ENCODE measurements around the gene MYL12B. TPM values are rescaled to one million over a fixed set of nuclear protein-coding genes. Genes with fewer than 3 reads are reported as not detected.

MYL12B gene
- total RNA-seq, 1 donor: 209 TPM

DNA sequence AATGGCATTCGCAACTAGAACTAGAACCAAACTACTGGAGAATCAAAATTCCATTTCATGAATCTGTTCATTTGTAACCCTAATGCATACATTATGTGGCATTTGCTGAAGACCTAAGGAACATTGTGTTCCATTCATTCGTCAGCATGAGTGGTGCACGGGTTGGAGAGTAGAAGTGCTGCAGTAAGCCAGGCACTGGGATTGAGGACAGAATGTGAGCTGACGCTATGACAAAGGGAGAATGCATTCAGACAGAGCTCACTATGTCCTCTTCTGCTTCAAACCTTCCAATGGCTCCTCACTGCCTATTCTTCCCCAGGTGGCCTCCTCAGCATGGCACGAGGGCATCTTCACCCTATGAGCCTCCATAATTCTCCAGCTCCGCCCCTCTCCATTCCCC is 35.9 kb upstream of the MYL12B start:
- H3K27me3 ChIP-seq (ENCODE audit: insufficient read depth, low read length): no peaks in the 10 kb centered on the region
- H3K4me3 ChIP-seq (ENCODE audit: low read length): no peak overlapping the region
- no peaks in the 10 kb centered on the region for H3K9me3 ChIP-seq (ENCODE audit: low read depth, low read length)

DNA sequence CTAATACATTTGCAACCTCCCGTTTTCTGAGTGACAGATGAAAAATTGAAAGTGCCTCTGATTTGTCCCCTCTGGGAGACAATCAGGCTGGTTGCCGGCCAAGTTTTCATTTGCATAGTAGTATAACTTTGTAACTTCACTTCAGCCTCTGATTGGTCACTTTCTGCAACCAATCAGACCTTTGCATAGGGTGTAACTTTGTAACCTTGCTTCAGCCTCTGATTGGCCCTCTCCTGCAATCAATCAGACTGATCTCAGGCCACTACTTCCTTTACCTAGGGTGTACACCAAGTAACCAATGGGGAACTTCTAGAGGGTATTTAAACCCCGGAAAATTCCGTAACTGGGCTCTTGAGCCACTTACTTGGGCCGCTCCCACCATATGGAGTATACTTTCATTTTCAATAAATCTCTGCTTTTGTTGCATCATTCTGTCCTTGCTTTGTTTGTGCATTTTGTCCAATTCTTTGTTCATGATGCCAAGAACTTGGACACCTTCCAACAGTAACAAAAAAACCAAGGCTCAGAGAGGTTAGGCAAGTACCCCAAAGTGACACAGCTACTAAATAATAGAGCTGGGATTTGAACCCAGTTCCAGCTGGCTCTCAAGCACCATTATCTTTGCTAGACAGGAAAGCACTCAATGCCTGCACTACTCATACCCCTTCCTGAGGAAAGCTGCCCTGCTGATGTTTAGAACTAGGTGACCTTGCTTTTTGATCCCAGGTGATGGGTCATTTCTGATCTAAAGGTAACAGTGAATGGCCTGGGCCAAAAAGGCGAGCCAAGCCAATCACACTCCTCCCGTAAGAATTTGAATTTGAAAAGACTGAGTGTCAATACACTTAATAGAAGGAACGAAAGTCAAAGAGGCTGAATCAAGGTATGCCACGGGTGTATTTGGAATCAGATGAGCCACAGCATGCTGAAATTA is 31.3 kb upstream of the MYL12B start:
- Histone ChIP-seq H3K27me3 (ENCODE audit: insufficient read depth, low read length) (no peaks in the 10 kb centered on the region), H3K9me3 (ENCODE audit: low read depth, low read length) (no peaks in the 10 kb centered on the region), H3K4me3 (ENCODE audit: low read length) (no peak overlapping the region), H3K4me1 (ENCODE audit: insufficient read depth, low read length) (no peaks in the 10 kb centered on the region)

More for the DNA sequence above, 35.9 kb upstream of the MYL12B start:
- H3K4me1 ChIP-seq (ENCODE audit: insufficient read depth, low read length): no peaks in the 10 kb centered on the region

DNA sequence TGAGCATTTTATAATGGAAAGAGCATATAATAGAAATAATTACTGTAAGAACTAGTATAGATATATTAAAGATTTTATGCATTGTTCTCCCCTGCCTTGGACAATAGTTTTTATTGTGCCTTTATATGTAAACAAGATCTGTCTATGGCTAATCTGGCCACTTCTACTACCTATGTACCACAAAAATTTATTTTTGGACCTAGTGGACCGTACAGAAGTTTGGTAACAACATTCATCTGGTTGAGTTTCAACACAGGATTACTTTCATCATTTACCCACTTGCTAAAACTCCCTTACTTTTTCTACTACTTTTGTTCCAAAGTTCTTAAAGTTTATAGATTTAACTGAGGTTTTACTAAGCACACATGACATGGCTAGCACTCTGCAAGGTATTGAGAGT is 28.9 kb upstream of the MYL12B start:
- Histone ChIP-seq H3K9me3 (ENCODE audit: low read depth, low read length) (no peaks in the 10 kb centered on the region), H3K4me3 (ENCODE audit: low read length) (no peak overlapping the region), H3K27me3 (ENCODE audit: insufficient read depth, low read length) (no peaks in the 10 kb centered on the region), H3K4me1 (ENCODE audit: insufficient read depth, low read length) (no peaks in the 10 kb centered on the region)

DNA sequence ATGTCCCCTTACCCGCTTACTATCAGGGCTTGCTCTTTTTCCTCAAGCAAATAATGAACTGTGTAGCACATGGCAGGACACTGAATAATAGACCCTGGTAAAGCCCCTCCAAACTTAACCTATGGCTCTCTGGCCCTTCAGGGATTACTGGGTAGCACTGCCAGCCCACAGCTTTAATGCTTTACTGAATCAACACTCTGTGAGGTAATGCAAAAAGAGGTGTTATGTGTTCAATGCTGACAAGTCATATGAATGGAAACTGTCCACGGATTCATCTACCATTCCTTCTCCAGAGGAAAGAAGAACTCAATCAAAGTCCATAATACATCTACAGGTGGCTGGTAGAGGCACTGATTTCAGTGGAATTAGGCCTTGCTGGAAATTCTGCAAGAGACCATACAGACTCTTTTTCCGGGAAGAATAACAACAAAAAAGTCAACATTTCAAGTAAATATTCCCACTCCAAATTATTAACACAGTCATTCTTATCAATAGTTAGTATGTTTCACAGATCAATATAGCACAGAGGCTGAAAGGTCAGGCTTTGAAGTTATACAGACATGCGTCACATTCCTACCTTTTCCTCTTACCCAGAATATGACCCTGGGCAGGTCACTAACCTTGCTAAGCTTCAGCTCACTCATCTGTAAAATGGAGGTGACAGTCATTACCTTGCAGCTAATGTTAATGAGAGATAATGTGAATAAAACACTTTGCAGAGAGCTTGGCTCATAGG is 28.3 kb upstream of the MYL12B start:
- Histone ChIP-seq H3K9me3 (ENCODE audit: low read depth, low read length) (no peaks in the 10 kb centered on the region), H3K4me1 (ENCODE audit: insufficient read depth, low read length) (no peaks in the 10 kb centered on the region), H3K27me3 (ENCODE audit: insufficient read depth, low read length) (no peaks in the 10 kb centered on the region), H3K4me3 (ENCODE audit: low read length) (no peak overlapping the region)

DNA sequence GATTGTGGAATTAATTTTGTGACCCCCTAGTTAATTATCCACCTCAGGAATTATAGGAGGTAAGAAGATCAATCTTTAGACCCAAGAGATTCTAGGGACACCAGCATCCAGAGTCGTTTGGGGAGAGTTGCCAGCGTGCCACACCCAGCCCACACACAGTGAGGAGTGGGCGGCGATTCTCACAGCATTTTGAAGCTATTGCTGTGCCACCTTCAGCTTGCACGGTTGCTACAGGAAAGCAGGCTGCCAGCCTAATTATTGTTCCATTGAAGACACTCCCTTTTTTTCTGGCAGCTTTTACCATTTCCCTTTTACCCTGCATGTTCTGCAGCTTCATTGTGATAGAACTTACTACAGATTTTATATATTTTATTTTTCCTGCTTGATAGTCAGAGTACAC is 27.5 kb upstream of the MYL12B start:
- Histone ChIP-seq H3K4me3 (ENCODE audit: low read length) (no peak overlapping the region), H3K27me3 (ENCODE audit: insufficient read depth, low read length) (no peaks in the 10 kb centered on the region), H3K4me1 (ENCODE audit: insufficient read depth, low read length) (no peaks in the 10 kb centered on the region), H3K9me3 (ENCODE audit: low read depth, low read length) (no peaks in the 10 kb centered on the region)

DNA sequence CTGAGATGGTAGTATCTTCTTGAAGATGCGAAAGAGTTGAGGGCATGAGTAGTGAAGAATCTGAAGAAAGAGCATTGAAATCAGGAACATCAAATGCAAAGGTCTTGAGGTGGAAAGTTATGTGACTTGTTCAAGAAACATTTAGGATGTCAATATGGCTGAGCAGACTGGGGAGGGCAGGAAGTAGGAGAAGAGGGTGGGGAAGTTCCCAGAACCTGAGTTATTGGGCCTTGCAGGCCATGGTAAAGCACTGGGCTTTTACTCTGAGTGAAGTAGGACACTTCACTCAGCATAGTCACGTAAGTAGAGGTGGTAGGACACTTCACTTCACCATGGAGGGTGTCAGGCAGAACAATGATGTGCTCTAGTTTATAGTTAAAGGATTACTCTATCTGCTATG is 26.1 kb upstream of the MYL12B start:
- no peaks in the 10 kb centered on the region for H3K9me3 ChIP-seq (ENCODE audit: low read depth, low read length)
- no peaks in the 10 kb centered on the region for H3K27me3 ChIP-seq (ENCODE audit: insufficient read depth, low read length)
- H3K4me1 ChIP-seq (ENCODE audit: insufficient read depth, low read length): no peaks in the 10 kb centered on the region
- H3K4me3 ChIP-seq (ENCODE audit: low read length): no peak overlapping the region

DNA sequence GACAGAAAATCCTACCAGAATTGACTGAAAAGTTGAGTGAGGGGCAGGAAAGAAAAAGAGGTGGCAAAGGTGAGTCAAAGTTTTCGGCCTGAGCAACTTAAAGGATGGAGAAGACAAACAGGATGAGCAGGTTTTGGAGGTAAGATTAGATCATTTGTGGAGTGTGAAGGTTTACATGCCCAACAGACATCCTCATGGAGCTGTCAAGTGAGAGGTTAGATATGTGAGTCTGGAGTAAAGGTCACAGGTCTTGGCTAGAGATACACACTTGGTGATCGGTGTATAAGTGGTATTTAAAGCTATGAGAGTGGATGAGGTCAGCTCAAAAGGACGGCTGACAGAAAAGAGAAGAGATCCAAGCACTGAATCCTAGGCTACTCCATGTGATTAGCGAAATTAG is 25.5 kb upstream of the MYL12B start:
- Histone ChIP-seq H3K4me3 (ENCODE audit: low read length) (no peak overlapping the region), H3K27me3 (ENCODE audit: insufficient read depth, low read length) (no peaks in the 10 kb centered on the region), H3K9me3 (ENCODE audit: low read depth, low read length) (no peaks in the 10 kb centered on the region), H3K4me1 (ENCODE audit: insufficient read depth, low read length) (no peaks in the 10 kb centered on the region)

DNA sequence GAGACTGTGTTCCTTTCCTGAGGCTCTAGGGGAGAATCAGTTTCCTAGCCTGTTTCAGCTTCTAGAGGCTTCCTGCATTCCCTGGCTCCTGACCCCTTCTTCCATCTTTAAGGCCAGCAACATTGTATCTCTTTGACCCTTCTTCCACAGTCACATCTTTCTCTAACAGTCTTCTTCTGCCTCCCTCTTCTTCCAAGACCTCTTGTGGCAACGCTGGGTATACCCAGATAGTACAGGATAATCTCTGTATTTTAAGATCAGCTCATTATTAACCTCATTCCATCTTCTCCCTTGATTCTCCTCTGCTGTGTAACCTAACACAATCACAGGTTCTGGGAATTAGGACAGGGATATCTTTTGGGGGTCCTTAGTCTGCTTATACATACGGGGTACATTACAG is 23.2 kb upstream of the MYL12B start:
- Histone ChIP-seq H3K9me3 (ENCODE audit: low read depth, low read length) (no peaks in the 10 kb centered on the region), H3K27me3 (ENCODE audit: insufficient read depth, low read length) (no peaks in the 10 kb centered on the region), H3K4me3 (ENCODE audit: low read length) (no peak overlapping the region), H3K4me1 (ENCODE audit: insufficient read depth, low read length) (no peaks in the 10 kb centered on the region)

DNA sequence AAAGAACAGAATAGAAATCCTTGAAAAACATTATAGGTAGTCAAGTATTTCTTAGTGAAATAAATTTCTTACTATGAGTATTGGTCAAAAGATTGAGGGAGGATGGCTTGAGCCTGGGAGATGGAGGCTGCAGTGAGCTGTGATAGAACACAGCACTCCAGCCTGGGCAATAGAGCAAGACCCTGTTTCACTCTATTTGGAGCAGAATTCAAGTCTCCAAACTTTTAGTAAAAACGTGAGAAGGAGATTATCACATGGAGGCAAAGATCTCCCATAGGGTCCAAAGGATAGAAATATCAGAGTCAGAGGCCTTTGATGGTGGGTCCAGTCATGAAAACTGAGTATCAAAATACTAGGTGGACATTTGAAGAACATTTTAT is 16.8 kb upstream of the MYL12B start:
- no peak overlapping the region for H3K4me3 ChIP-seq (ENCODE audit: low read length)
- no peaks in the 10 kb centered on the region for H3K9me3 ChIP-seq (ENCODE audit: low read depth, low read length)
- peaks cover 40% of the 10 kb centered on the region for H3K4me1 ChIP-seq (ENCODE audit: insufficient read depth, low read length)
- H3K27me3 ChIP-seq (ENCODE audit: insufficient read depth, low read length): no peaks in the 10 kb centered on the region

DNA sequence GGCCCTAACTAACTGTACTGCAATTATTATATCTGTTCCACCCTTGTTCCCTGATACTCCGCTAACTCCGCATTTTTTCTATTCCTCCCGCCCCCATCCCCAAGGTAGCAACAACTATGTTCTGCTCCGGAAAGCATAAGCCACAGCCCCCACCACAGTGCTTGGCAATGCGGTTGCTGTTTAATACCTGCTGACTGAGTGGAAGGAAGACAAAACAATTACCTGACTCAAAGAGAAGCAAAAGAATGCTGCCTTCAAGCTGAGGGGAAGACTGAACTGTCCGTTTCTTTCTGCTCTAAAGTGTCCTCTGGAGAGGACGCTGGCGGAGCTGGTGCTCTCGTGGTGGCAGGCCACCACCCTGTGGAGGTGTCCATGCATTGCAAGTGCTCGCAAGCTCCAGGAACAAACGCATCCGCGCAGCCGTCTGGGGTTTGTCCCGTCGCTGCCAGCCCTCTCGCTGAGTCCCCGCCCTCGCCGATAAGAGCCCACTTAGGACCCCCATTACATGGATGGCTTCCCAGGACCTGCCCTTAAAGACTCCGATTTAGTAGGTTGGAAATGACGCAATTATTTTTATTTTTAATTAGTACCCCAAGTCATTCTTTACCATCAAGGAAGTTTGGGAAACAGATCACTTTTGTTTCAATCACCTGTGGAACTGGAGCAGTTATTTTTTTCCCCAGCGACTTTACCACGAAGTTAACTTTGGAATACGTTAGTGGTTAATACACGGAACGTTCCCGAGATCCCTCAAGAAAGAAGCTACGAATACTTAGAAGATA is 15.9 kb upstream of the MYL12B start:
- no peaks in the 10 kb centered on the region for H3K9me3 ChIP-seq (ENCODE audit: low read depth, low read length)
- peak overlapping the region; percentile 91 for H3K4me3 ChIP-seq (ENCODE audit: low read length)
- peaks cover 45% of the 10 kb centered on the region for H3K4me1 ChIP-seq (ENCODE audit: insufficient read depth, low read length)
- H3K27me3 ChIP-seq (ENCODE audit: insufficient read depth, low read length): no peaks in the 10 kb centered on the region

DNA sequence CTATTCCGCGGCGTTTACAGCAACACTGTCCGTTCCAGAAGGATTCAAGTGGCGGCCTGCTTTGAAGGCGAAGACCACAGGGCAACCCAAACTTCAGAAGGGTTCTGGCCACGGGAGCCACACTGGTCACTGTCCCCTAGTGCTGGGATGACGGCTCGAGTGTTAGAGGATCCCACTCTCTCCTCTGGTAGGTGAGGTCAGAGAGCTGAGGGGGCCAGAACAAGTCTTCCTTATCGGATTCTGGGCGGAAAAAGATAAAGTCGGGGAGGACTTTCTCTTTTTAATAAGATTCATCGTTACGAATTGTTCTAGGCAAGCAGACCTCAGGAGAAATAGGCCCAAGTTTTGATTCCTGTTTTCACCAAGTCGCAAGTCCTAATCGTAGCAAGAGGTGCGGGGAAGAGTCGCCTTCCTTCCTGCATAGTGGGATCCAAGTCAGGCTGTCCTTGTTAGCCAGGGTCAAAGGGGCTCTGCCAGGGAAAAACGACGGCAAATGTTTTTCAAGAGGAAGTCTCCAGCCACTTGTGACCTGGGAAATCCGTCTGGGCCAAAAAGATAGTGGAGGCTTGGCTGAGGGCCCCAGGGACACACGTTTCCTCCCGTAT is 15.2 kb upstream of the MYL12B start:
- peak overlapping the region; percentile 91 for H3K4me3 ChIP-seq (ENCODE audit: low read length)
- H3K4me1 ChIP-seq (ENCODE audit: insufficient read depth, low read length): peaks cover 50% of the 10 kb centered on the region
- no peaks in the 10 kb centered on the region for H3K27me3 ChIP-seq (ENCODE audit: insufficient read depth, low read length)
- no peaks in the 10 kb centered on the region for H3K9me3 ChIP-seq (ENCODE audit: low read depth, low read length)

DNA sequence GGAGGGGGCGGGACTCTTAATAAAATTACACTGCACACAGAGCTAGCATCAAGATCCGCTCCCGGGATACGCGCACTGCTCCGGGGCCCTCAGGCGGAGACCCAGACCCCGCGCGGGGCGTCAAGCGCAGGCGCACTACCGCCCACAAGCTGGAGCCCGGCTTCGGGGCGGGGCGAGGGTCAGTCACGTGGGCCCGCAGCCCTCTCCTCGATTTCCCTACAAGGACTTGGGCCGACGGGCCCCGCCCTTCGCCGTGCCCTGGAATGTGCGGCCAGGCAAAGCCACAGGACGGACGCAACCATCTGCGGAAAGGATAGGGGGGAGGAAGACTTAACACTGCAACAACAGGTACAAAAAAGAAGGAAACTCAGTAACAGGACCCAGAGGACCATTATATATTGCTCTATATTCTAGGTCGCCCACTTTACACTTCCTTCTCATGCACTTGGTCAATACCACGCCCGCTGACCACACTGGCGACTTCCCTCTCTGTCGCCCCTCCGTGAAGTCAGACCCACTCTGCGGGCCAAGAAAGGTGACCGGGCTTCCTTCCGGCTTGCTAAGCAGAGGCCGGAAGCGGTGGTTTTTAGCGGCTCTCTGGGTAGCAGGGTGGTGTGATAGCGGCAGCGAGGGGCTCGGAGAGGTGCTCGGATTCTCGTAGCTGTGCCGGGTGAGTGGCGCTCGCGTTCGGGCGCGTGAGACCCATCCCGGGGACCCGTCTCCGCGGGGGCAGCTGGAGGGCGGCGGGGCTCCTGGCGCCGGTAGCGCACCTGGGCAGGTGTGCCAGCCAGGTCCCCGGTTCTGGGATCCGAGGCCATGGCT is 14.5 kb upstream of the MYL12B start, which contains the start of gene MYL12A:
Gene MYL12A (plus strand): TSS at position 562 of the 822 bp plus-strand sequence. CDS start 5,447 bp downstream, outside the sequence.
- Histone ChIP-seq H3K4me1 (ENCODE audit: insufficient read depth, low read length) (peaks cover 54% of the 10 kb centered on the region), H3K4me3 (ENCODE audit: low read length) (peak within 1 kb of the TSS; percentile 91), H3K9me3 (ENCODE audit: low read depth, low read length) (no peaks in the 10 kb centered on the region), H3K27me3 (ENCODE audit: insufficient read depth, low read length) (no peaks in the 10 kb centered on the region)

DNA sequence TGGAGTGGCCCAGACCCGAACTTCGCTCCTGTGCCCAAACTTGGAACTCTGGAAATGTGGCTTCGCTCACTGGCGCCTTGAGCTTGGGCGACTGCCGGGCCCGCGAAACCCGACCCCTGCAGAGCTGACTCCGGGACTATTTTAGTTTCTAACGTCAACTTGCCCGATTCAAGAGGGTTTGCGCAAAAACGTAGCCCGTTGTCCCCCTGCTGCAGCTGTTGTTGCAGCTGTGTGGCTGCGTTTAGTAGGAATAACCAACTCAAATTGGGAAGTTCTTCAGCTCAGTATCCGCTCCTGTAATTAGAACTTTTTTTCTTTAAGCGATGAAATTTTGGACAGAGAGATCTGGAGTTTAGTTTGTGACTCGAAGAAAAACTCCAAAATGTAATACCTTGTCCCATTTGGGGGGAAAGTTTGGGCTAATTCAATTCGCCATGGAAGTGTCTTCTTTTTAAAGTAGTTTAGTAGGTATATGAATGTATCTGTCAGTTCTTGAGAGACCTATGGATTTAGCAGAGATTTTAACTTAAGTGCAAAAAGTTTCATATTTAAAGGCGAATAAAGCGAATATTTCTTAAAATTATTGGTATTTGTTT is 13.8 kb upstream of the MYL12B start:
- H3K4me1 ChIP-seq (ENCODE audit: insufficient read depth, low read length): peaks cover 60% of the 10 kb centered on the region
- no peaks in the 10 kb centered on the region for H3K9me3 ChIP-seq (ENCODE audit: low read depth, low read length)
- H3K4me3 ChIP-seq (ENCODE audit: low read length): peak overlapping the region; percentile 91
- H3K27me3 ChIP-seq (ENCODE audit: insufficient read depth, low read length): no peaks in the 10 kb centered on the region
